ENCODE measurements around the gene SPO11. TPM values are rescaled to one million over a fixed set of nuclear protein-coding genes. Genes with fewer than 3 reads are reported as not detected.

SPO11 gene
- total RNA-seq = not detected in 2 replicates

GRCh38 chr20:57329608-57330221, at the start of gene SPO11:
Gene SPO11, plus strand, starts transcription at chr20:57329803. Its CDS starts 65 bp downstream, at chr20:57329868.
- no peak for DNase-seq (ENCODE audit: low read depth, low spot score)

GRCh38 chr20:57280221-57280620, 49.4 kb upstream of the SPO11 start:
- DNase-seq (ENCODE audit: low read depth, low spot score) = no peak

GRCh38 chr20:57281900-57282299, 47.7 kb upstream of the SPO11 start:
- no peak for DNase-seq (ENCODE audit: low read depth, low spot score)

GRCh38 chr20:57282670-57283361, 46.8 kb upstream of the SPO11 start:
- DNase-seq (ENCODE audit: low read depth, low spot score) = no peak

GRCh38 chr20:57283860-57284259, 45.7 kb upstream of the SPO11 start:
- DNase-seq (ENCODE audit: low read depth, low spot score) = no peak

GRCh38 chr20:57287007-57287880, 42.4 kb upstream of the SPO11 start:
- no peak for DNase-seq (ENCODE audit: low read depth, low spot score)

GRCh38 chr20:57287901-57288300, 41.7 kb upstream of the SPO11 start:
- DNase-seq (ENCODE audit: low read depth, low spot score) = no peak

- DNase-seq (ENCODE audit: low read depth, low spot score) = no peak
Measured at GRCh38 chr20:57288651-57289277, 40.8 kb upstream of the SPO11 start.

GRCh38 chr20:57289391-57290177, 40.0 kb upstream of the SPO11 start:
- DNase-seq (ENCODE audit: low read depth, low spot score) = no peak

GRCh38 chr20:57290178-57290484, 39.5 kb upstream of the SPO11 start:
- no peak for DNase-seq (ENCODE audit: low read depth, low spot score)

GRCh38 chr20:57291003-57291402, 38.6 kb upstream of the SPO11 start:
- no peak for DNase-seq (ENCODE audit: low read depth, low spot score)

- no peak for DNase-seq (ENCODE audit: low read depth, low spot score)
Measured at GRCh38 chr20:57291694-57292093, 37.9 kb upstream of the SPO11 start.

GRCh38 chr20:57292611-57293010, 37.0 kb upstream of the SPO11 start:
- DNase-seq (ENCODE audit: low read depth, low spot score) = no peak

GRCh38 chr20:57293995-57294394, 35.6 kb upstream of the SPO11 start:
- no peak for DNase-seq (ENCODE audit: low read depth, low spot score)

GRCh38 chr20:57294550-57294949, 35.1 kb upstream of the SPO11 start:
- DNase-seq (ENCODE audit: low read depth, low spot score) = no peak

- no peak for DNase-seq (ENCODE audit: low read depth, low spot score)
Measured at GRCh38 chr20:57298457-57298856, 31.1 kb upstream of the SPO11 start.

- no peak for DNase-seq (ENCODE audit: low read depth, low spot score)
Measured at GRCh38 chr20:57301026-57301425, 28.6 kb upstream of the SPO11 start.

GRCh38 chr20:57306747-57307146, 22.9 kb upstream of the SPO11 start:
- DNase-seq (ENCODE audit: low read depth, low spot score) = no peak

GRCh38 chr20:57308451-57309271, 20.9 kb upstream of the SPO11 start:
- DNase-seq (ENCODE audit: low read depth, low spot score) = no peak

GRCh38 chr20:57309544-57310115, 20.0 kb upstream of the SPO11 start:
- no peak for DNase-seq (ENCODE audit: low read depth, low spot score)

Data from pulmonary artery endothelial cell (primary cell).